Activated CD4-positive, alpha-beta memory T cell treated with anti-CD3 and anti-CD28 coated beads for 36 hours (primary cell): ENCODE data around the gene RGMB. TPM values are rescaled to one million over a fixed set of nuclear protein-coding genes. Genes with fewer than 3 reads are reported as not detected.

ENCODE experiments used
- CTCF ChIA-PET: fragments of 350-600 bp; sonication (Branson Sonifier 250); formaldehyde crosslinking; loops from one replicate; lab custom pipeline; 2021; ENCODE audit warnings: antibody characterized with exemption, inconsistent platforms; lab: Charles Lee
- POLR2A ChIA-PET: fragments of 350-600 bp; sonication (Branson Sonifier 250); formaldehyde crosslinking; loops from one replicate; lab custom pipeline; 2021; ENCODE audit warnings: antibody characterized with exemption; lab: Charles Lee
- DNase-seq: peaks from one replicate; pipeline ENCODE4 v3.0.0-alpha.2; 2020
- H3K27ac Mint-ChIP-seq: one replicate; pipeline ENCODE4 v1.8.0; 2021; ENCODE audit warnings: mixed read lengths
- H3K27me3 Mint-ChIP-seq: one replicate; pipeline ENCODE4 v1.8.0; 2021; ENCODE audit warnings: mixed read lengths
- H3K36me3 Mint-ChIP-seq: one replicate; pipeline ENCODE4 v1.8.0; 2021; ENCODE audit warnings: mixed read lengths
- H3K4me1 Mint-ChIP-seq: one replicate; pipeline ENCODE4 v1.8.0; 2021; ENCODE audit warnings: low read depth, mixed read lengths
- H3K4me3 Mint-ChIP-seq: one replicate; pipeline ENCODE4 v1.8.0; 2021; ENCODE audit warnings: mild to moderate bottlenecking, mixed read lengths
- H3K9me3 Mint-ChIP-seq: one replicate; pipeline ENCODE4 v1.8.0; 2021; ENCODE audit warnings: mixed read lengths
- intact Hi-C: fragments of 100-400 bp; cut with micrococcal nuclease; formaldehyde crosslinking; loops from one replicate; pipeline ENCODE4 v1.15.1; 2023
- total RNA-seq, 2 experiments: library from RNA; stranded (reverse); gene quantifications; one replicate each; pipeline ENCODE4 v1.2.3, GENCODE V29; 2021

Gene RGMB
- total RNA-seq, 2 experiments from 2014 or later, result 3.3 to 3.8 TPM

- Mint-ChIP-seq H3K27me3 (no peaks in the 10 kb centered on the region), H3K4me3 (no peak overlapping the region), H3K9me3 (peaks cover 10% of the 10 kb centered on the region), H3K36me3 (peaks cover 2% of the 10 kb centered on the region), H3K27ac (no peak overlapping the region), H3K4me1 (no peaks in the 10 kb centered on the region)
- intact Hi-C loops, result no loop called here
- CTCF ChIA-PET, result interaction anchor here (1.2 to 1.8 kb wide), 2 partner anchors 12 to 71 kb away, joined by 3 to 4 read pairs; no protein-coding TSS in a partner anchor
- POLR2A ChIA-PET, result no interaction called here
- no peak for DNase-seq
Observed at GRCh38 chr5:98843481-98843880, 70.0 kb downstream of the RGMB start.

- DNase-seq, result no peak
- ChIA-PET POLR2A (no interaction called here), CTCF (no interaction called here)
- Mint-ChIP-seq H3K27me3 (no peaks in the 10 kb centered on the region), H3K9me3 (peaks cover 10% of the 10 kb centered on the region), H3K4me1 (no peaks in the 10 kb centered on the region), H3K36me3 (peaks cover 2% of the 10 kb centered on the region), H3K27ac (no peak overlapping the region), H3K4me3 (no peak overlapping the region)
- intact Hi-C loops, result no loop called here
Observed at GRCh38 chr5:98844865-98845264, 71.4 kb downstream of the RGMB start.

- intact Hi-C loops, result no loop called here
Observed at GRCh38 chr5:98845878-98846277, 72.4 kb downstream of the RGMB start.

More at GRCh38 chr5:98845878-98846277, 72.4 kb downstream of the RGMB start:
- POLR2A ChIA-PET, result no interaction called here
- Mint-ChIP-seq H3K27ac (no peak overlapping the region), H3K4me1 (no peaks in the 10 kb centered on the region), H3K27me3 (no peaks in the 10 kb centered on the region), H3K4me3 (no peak overlapping the region), H3K9me3 (peaks cover 10% of the 10 kb centered on the region), H3K36me3 (peaks cover 2% of the 10 kb centered on the region)
- CTCF ChIA-PET, result no interaction called here
- no peak for DNase-seq

Other genes with a start within 250 kb of the RGMB start
- 10 to 100 TPM; 50.1 to 53.4 TPM for gene CHD1, start 155.3 kb downstream of the RGMB start, total RNA-seq